Measurements from ENCODE around the gene MAGEA12. TPM values are rescaled to one million over a fixed set of nuclear protein-coding genes. Genes with fewer than 3 reads are reported as not detected.
"Not testable (repeated sequence)": the region's sequence is repeated elsewhere in the genome, so short reads cannot be mapped to it uniquely, and the experiment has no call there.

Gene MAGEA12
- total RNA-seq, result not detected in 2 replicates

GRCh38 chrX:152733261-152733975, at the start of gene MAGEA12, which contains the start of gene CSAG1:
MAGEA12 (plus strand) TSS chrX:152733757; CDS start chrX:152736162, 2,405 bp downstream.
CSAG1 (minus strand) TSS chrX:152733721; CDS start chrX:152732460, 1,261 bp downstream.
- H3K4me1 Mint-ChIP-seq (ENCODE audit: low read depth), result no peaks in the 10 kb centered on the region
- no peak for DNase-seq (ENCODE audit: low spot score)
- no peaks in the 10 kb centered on the region for H3K9me3 Mint-ChIP-seq
- H3K36me3 Mint-ChIP-seq (ENCODE audit: low read depth), result no peaks in the 10 kb centered on the region
- intact Hi-C loops (cut with micrococcal nuclease), result no loop called here
- peaks cover 9% of the 10 kb centered on the region for H3K27me3 Mint-ChIP-seq (ENCODE audit: insufficient read depth)
- no peak within 1 kb of the TSS for H3K4me3 Mint-ChIP-seq
- H3K27ac Mint-ChIP-seq, result no peak within 1 kb of the TSS

GRCh38 chrX:152697952-152698931, 35.3 kb upstream of the MAGEA12 start, which contains the start of gene MAGEA3:
MAGEA3 (plus strand) TSS chrX:152698794; CDS start chrX:152700833, 2,039 bp downstream.
- intact Hi-C loops (cut with micrococcal nuclease); H3K9me3 Mint-ChIP-seq; H3K27ac Mint-ChIP-seq; H3K36me3 Mint-ChIP-seq (ENCODE audit: low read depth); H3K4me3 Mint-ChIP-seq; H3K4me1 Mint-ChIP-seq (ENCODE audit: low read depth); H3K27me3 Mint-ChIP-seq (ENCODE audit: insufficient read depth); DNase-seq (ENCODE audit: low spot score): not testable (repeated sequence)

GRCh38 chrX:152700390-152700789, 33.2 kb upstream of the MAGEA12 start:
- H3K27ac Mint-ChIP-seq; H3K4me3 Mint-ChIP-seq; H3K9me3 Mint-ChIP-seq; H3K27me3 Mint-ChIP-seq (ENCODE audit: insufficient read depth); H3K36me3 Mint-ChIP-seq (ENCODE audit: low read depth); H3K4me1 Mint-ChIP-seq (ENCODE audit: low read depth); intact Hi-C loops (cut with micrococcal nuclease); DNase-seq (ENCODE audit: low spot score): not testable (repeated sequence)

- H3K4me1 Mint-ChIP-seq (ENCODE audit: low read depth); H3K36me3 Mint-ChIP-seq (ENCODE audit: low read depth); H3K4me3 Mint-ChIP-seq; DNase-seq (ENCODE audit: low spot score); H3K9me3 Mint-ChIP-seq; intact Hi-C loops (cut with micrococcal nuclease); H3K27ac Mint-ChIP-seq; H3K27me3 Mint-ChIP-seq (ENCODE audit: insufficient read depth): not testable (repeated sequence)
Measured at GRCh38 chrX:152706500-152706899, 27.1 kb upstream of the MAGEA12 start.

- H3K9me3 Mint-ChIP-seq; H3K27ac Mint-ChIP-seq; H3K36me3 Mint-ChIP-seq (ENCODE audit: low read depth); H3K4me3 Mint-ChIP-seq; DNase-seq (ENCODE audit: low spot score); H3K27me3 Mint-ChIP-seq (ENCODE audit: insufficient read depth); H3K4me1 Mint-ChIP-seq (ENCODE audit: low read depth); intact Hi-C loops (cut with micrococcal nuclease): not testable (repeated sequence)
Measured at GRCh38 chrX:152709173-152709572, 24.4 kb upstream of the MAGEA12 start, which contains the start of gene CSAG2. CSAG2 (minus strand) TSS chrX:152709273; CDS start chrX:152709112, 161 bp downstream.

GRCh38 chrX:152713195-152713594, 20.4 kb upstream of the MAGEA12 start:
- H3K4me3 Mint-ChIP-seq; H3K36me3 Mint-ChIP-seq (ENCODE audit: low read depth); DNase-seq (ENCODE audit: low spot score); H3K27ac Mint-ChIP-seq; intact Hi-C loops (cut with micrococcal nuclease); H3K27me3 Mint-ChIP-seq (ENCODE audit: insufficient read depth); H3K9me3 Mint-ChIP-seq; H3K4me1 Mint-ChIP-seq (ENCODE audit: low read depth): not testable (repeated sequence)

- DNase-seq (ENCODE audit: low spot score); H3K4me1 Mint-ChIP-seq (ENCODE audit: low read depth); H3K9me3 Mint-ChIP-seq; H3K36me3 Mint-ChIP-seq (ENCODE audit: low read depth); intact Hi-C loops (cut with micrococcal nuclease); H3K27ac Mint-ChIP-seq; H3K27me3 Mint-ChIP-seq (ENCODE audit: insufficient read depth); H3K4me3 Mint-ChIP-seq: not testable (repeated sequence)
Measured at GRCh38 chrX:152713815-152714787, 19.5 kb upstream of the MAGEA12 start, which contains the start of gene MAGEA2B. MAGEA2B (plus strand) TSS chrX:152714628; CDS start chrX:152717107, 2,479 bp downstream.

GRCh38 chrX:152725409-152725808, 8.1 kb upstream of the MAGEA12 start:
- DNase-seq (ENCODE audit: low spot score), result no peak
- H3K4me3 Mint-ChIP-seq, result no peak overlapping the region
- H3K27ac Mint-ChIP-seq, result no peak overlapping the region
- no peaks in the 10 kb centered on the region for H3K36me3 Mint-ChIP-seq (ENCODE audit: low read depth)
- H3K27me3 Mint-ChIP-seq (ENCODE audit: insufficient read depth), result peaks cover 11% of the 10 kb centered on the region
- intact Hi-C loops (cut with micrococcal nuclease), result no loop called here
- H3K9me3 Mint-ChIP-seq, result no peaks in the 10 kb centered on the region
- H3K4me1 Mint-ChIP-seq (ENCODE audit: low read depth), result no peaks in the 10 kb centered on the region

GRCh38 chrX:152734143-152734858, 744 bp downstream of the MAGEA12 start:
- H3K27me3 Mint-ChIP-seq (ENCODE audit: insufficient read depth); H3K9me3 Mint-ChIP-seq; H3K4me3 Mint-ChIP-seq; H3K27ac Mint-ChIP-seq; H3K4me1 Mint-ChIP-seq (ENCODE audit: low read depth); intact Hi-C loops (cut with micrococcal nuclease); H3K36me3 Mint-ChIP-seq (ENCODE audit: low read depth); DNase-seq (ENCODE audit: low spot score): not testable (repeated sequence)

GRCh38 chrX:152735101-152735500, 1.5 kb downstream of the MAGEA12 start:
- no peak overlapping the region for H3K4me3 Mint-ChIP-seq
- H3K27me3 Mint-ChIP-seq (ENCODE audit: insufficient read depth), result peaks cover 2% of the 10 kb centered on the region
- intact Hi-C loops (cut with micrococcal nuclease), result no loop called here
- no peaks in the 10 kb centered on the region for H3K9me3 Mint-ChIP-seq
- no peak for DNase-seq (ENCODE audit: low spot score)
- H3K27ac Mint-ChIP-seq, result no peak overlapping the region
- H3K36me3 Mint-ChIP-seq (ENCODE audit: low read depth), result no peaks in the 10 kb centered on the region
- H3K4me1 Mint-ChIP-seq (ENCODE audit: low read depth), result no peaks in the 10 kb centered on the region

GRCh38 chrX:152735860-152736511, 2.4 kb downstream of the MAGEA12 start:
- Mint-ChIP-seq H3K36me3 (ENCODE audit: low read depth) (no peaks in the 10 kb centered on the region), H3K9me3 (no peaks in the 10 kb centered on the region), H3K4me1 (ENCODE audit: low read depth) (no peaks in the 10 kb centered on the region), H3K27ac (no peak overlapping the region), H3K27me3 (ENCODE audit: insufficient read depth) (no peaks in the 10 kb centered on the region), H3K4me3 (no peak overlapping the region)
- DNase-seq (ENCODE audit: low spot score), result no peak
- intact Hi-C loops (cut with micrococcal nuclease), result no loop called here
